ENCODE results near the gene ZNF555. TPM values are rescaled to one million over a fixed set of nuclear protein-coding genes. Genes with fewer than 3 reads are reported as not detected.

ZNF555 gene
- total and polyA plus RNA-seq, 2 of the 13 experiments (the other 11 are each of a cell fraction or from before 2014, with no cell fraction given): 5.0 to 8.0 TPM

GRCh38 chr19:2869618-2870017 is 28.3 kb downstream of the ZNF555 start (continued):
- TF ChIP-seq ZBED4 (CRISPR knock-in tag; IDR thresholded peaks at IDR 0.05; ENCODE audit: borderline replicate concordance) (no peak), GABPA (IDR thresholded peaks at IDR 0.05; ENCODE audit: low read depth, low read length) (no peak), GABPA (CRISPR knock-in tag; IDR thresholded peaks at IDR 0.05; ENCODE audit: low read depth) (peak; percentile 56), ZNF703 (CRISPR knock-in tag; IDR thresholded peaks at IDR 0.05; ENCODE audit: borderline replicate concordance) (no peak), IRX3 (CRISPR knock-in tag; IDR thresholded peaks at IDR 0.05; ENCODE audit: borderline replicate concordance, low read depth) (no peak), SRF (IDR thresholded peaks at IDR 0.05; ENCODE audit: low read depth, low read length) (no peak), HOXA7 (CRISPR knock-in tag; IDR thresholded peaks at IDR 0.05) (no peak), ZNF777 (CRISPR knock-in tag; IDR thresholded peaks at IDR 0.05) (no peak), ZNF260 (CRISPR knock-in tag; IDR thresholded peaks at IDR 0.05; ENCODE audit: borderline replicate concordance, low read depth) (no peak), MXI1 (IDR thresholded peaks at IDR 0.05; ENCODE audit: borderline replicate concordance, low read depth, low read length) (peak; percentile 56; the same call in 1 of the 3 replicates), ATF1 (CRISPR knock-in tag; IDR thresholded peaks at IDR 0.05) (no peak), NFKBIZ (CRISPR knock-in tag; IDR thresholded peaks at IDR 0.05) (no peak), ATM (IDR thresholded peaks at IDR 0.05; ENCODE audit: borderline replicate concordance) (no peak), E2F5 (CRISPR knock-in tag; conservative IDR thresholded peaks at IDR 0.05) (no peak), NFE2L1 (CRISPR knock-in tag; IDR thresholded peaks at IDR 0.05; ENCODE audit: borderline replicate concordance) (no peak), ZMAT3 (CRISPR knock-in tag; conservative IDR thresholded peaks at IDR 0.05) (no peak), PATZ1 (CRISPR knock-in tag; IDR thresholded peaks at IDR 0.05) (no peak), ZNF816 (CRISPR knock-in tag; IDR thresholded peaks at IDR 0.05; ENCODE audit: borderline replicate concordance) (no peak), ATF7 (IDR thresholded peaks at IDR 0.05) (no peak), ATF7 (CRISPR knock-in tag; IDR thresholded peaks at IDR 0.05) (no peak), ZC3H4 (CRISPR knock-in tag; IDR thresholded peaks at IDR 0.05; ENCODE audit: borderline replicate concordance) (no peak), ATF2 (CRISPR knock-in tag; IDR thresholded peaks at IDR 0.05) (no peak), HMGA1 (CRISPR knock-in tag; conservative IDR thresholded peaks at IDR 0.05) (no peak), ZBTB21 (CRISPR knock-in tag; IDR thresholded peaks at IDR 0.05) (no peak; the same call in 1 of the 2 replicates), RCOR2 (CRISPR knock-in tag; IDR thresholded peaks at IDR 0.05) (no peak), SATB2 (CRISPR knock-in tag; IDR thresholded peaks at IDR 0.05) (no peak)
